Retina (tissue), 1 donor: ENCODE measurements around the gene SRCIN1.

Source experiments
- DNase-seq: peaks from one replicate; pipeline ENCODE4 v3.0.0-alpha.2; 2016

The SRCIN1 gene

GRCh38 chr17:38597375-38597774 lies 8.4 kb downstream of the SRCIN1 start:
- no peak for DNase-seq

GRCh38 chr17:38596651-38597050 lies 9.1 kb downstream of the SRCIN1 start:
- DNase-seq, result no peak

GRCh38 chr17:38595892-38596291 lies 9.9 kb downstream of the SRCIN1 start:
- DNase-seq, result no peak

GRCh38 chr17:38594152-38594551 lies 11.6 kb downstream of the SRCIN1 start:
- no peak for DNase-seq

GRCh38 chr17:38592487-38592886 lies 13.3 kb downstream of the SRCIN1 start:
- no peak for DNase-seq

GRCh38 chr17:38591759-38592241 lies 14.0 kb downstream of the SRCIN1 start:
- no peak for DNase-seq

GRCh38 chr17:38590988-38591758 lies 14.6 kb downstream of the SRCIN1 start:
- DNase-seq, result no peak

GRCh38 chr17:38589462-38590114 lies 16.2 kb downstream of the SRCIN1 start:
- DNase-seq, result no peak

- DNase-seq, result no peak
These were observed 17.0 kb downstream of the SRCIN1 start for GRCh38 chr17:38588788-38589174.

GRCh38 chr17:38587947-38588787 lies 17.6 kb downstream of the SRCIN1 start:
- DNase-seq, result peak; percentile 68

GRCh38 chr17:38587203-38587602 lies 18.5 kb downstream of the SRCIN1 start:
- no peak for DNase-seq

- no peak for DNase-seq
These were observed 19.0 kb downstream of the SRCIN1 start for GRCh38 chr17:38586788-38587187.

- no peak for DNase-seq
These were observed 19.7 kb downstream of the SRCIN1 start for GRCh38 chr17:38585918-38586529.

GRCh38 chr17:38585056-38585917 lies 20.5 kb downstream of the SRCIN1 start:
- peak; percentile 52 for DNase-seq

- DNase-seq, result peak; percentile 79
These were observed 21.3 kb downstream of the SRCIN1 start for GRCh38 chr17:38584350-38584925.

GRCh38 chr17:38583828-38584349 lies 21.9 kb downstream of the SRCIN1 start:
- peak; percentile 44 for DNase-seq

- no peak for DNase-seq
These were observed 22.6 kb downstream of the SRCIN1 start for GRCh38 chr17:38583176-38583575.

GRCh38 chr17:38582069-38582468 lies 23.7 kb downstream of the SRCIN1 start:
- DNase-seq, result no peak

GRCh38 chr17:38579934-38580333 lies 25.8 kb downstream of the SRCIN1 start:
- DNase-seq, result no peak

- DNase-seq, result no peak
These were observed 26.7 kb downstream of the SRCIN1 start for GRCh38 chr17:38579083-38579480.
